GM12878 (cell line): ENCODE results near the gene MITF. TPM values are rescaled to one million over a fixed set of nuclear protein-coding genes. Genes with fewer than 3 reads are reported as not detected.
"Not testable (repeated sequence)": the region's sequence is repeated elsewhere in the genome, so short reads cannot be mapped to it uniquely, and the experiment has no call there.

Experiments
- ATAC-seq: fragments of 200-7000 bp; cut with Tn5 transposase; 3 replicates; pipeline ENCODE4 v1.9.1; 2020; ENCODE audit warnings: mild to moderate bottlenecking, moderate library complexity
- BruUV-seq: library from RNA; stranded (reverse); fragments of 400-500 nt; replicated peaks from 2 replicates; lab custom pipeline; 2021; lab: Mats Ljungman, UMichigan
- CTCF ChIA-PET: fragments of 300-600 bp; sonication (Branson Sonifier 250); formaldehyde crosslinking; extraction: SDS; loops from one replicate; lab custom pipeline; 2021; ENCODE audit warnings: inconsistent platforms; lab: Yijun Ruan, JAX
- POLR2A ChIA-PET: fragments of 350-600 bp; formaldehyde crosslinking; extraction: SDS; loops from one replicate; lab custom pipeline; 2021; ENCODE audit warnings: inconsistent platforms; lab: Charles Lee
- RAD21 ChIA-PET: fragments of 300-600 bp; sonication (Branson Sonifier 250); formaldehyde crosslinking; loops from one replicate; lab custom pipeline; 2023; ENCODE audit warnings: antibody characterized with exemption; ENCODE audit not compliant: unreplicated experiment; lab: Charles Lee
- SMC1A ChIA-PET: fragments of 300-600 bp; sonication (Branson Sonifier 250); formaldehyde crosslinking; loops from one replicate; lab custom pipeline; 2023; ENCODE audit not compliant: unreplicated experiment, uncharacterized antibody; lab: Charles Lee
- DNase-seq: peaks from one replicate; pipeline ENCODE4 v3.0.0-alpha.2; 2011; ENCODE audit warnings: low read depth, low spot score
- FAIRE-seq: peaks from 3 replicates; lab custom pipeline; 2011; peaks lifted over from hg19 to GRCh38; lab: Jason Lieb, UNC
- H2AFZ ChIP-seq: 2 replicates; pipeline ENCODE4 v1.6.0; 2011; ENCODE audit warnings: low read depth, low read length, control low read depth; ENCODE audit not compliant: control insufficient read depth
- H3K27ac ChIP-seq: 2 replicates; pipeline ENCODE4 v1.5.1; 2011; ENCODE audit warnings: control low read depth; ENCODE audit not compliant: control insufficient read depth, insufficient read depth
- H3K27me3 ChIP-seq, 2 experiments: replicated peaks in 1 of 2; 2 replicates each; pipeline versions ENCODE4 v1.6.0 to v1.6.1; 2011; ENCODE audit warnings: low read length in 1 of 2; ENCODE audit not compliant: control insufficient read depth in 2 of 2, insufficient read depth in 2 of 2
- H3K36me3 ChIP-seq, 2 experiments: 2 replicates each; pipeline ENCODE4 v1.5.1; 2011; ENCODE audit warnings: low read length in 1 of 2; ENCODE audit not compliant: control insufficient read depth in 2 of 2, insufficient read depth in 2 of 2
- H3K4me1 ChIP-seq: 2 replicates; pipeline ENCODE4 v1.6.1; 2011; ENCODE audit warnings: mild to moderate bottlenecking, low read length, moderate library complexity, mixed read lengths; ENCODE audit not compliant: control insufficient read depth, insufficient read depth
- H3K4me2 ChIP-seq: 2 replicates; pipeline ENCODE4 v1.6.0; 2011; ENCODE audit warnings: control low read depth; ENCODE audit not compliant: control insufficient read depth, insufficient read depth
- H3K4me3 ChIP-seq: fragments of 200-600 bp; sonication (generic); 2 replicates; pipeline ENCODE4 v1.5.1; 2016
- H3K79me2 ChIP-seq: 2 replicates; pipeline ENCODE4 v1.6.0; 2011; ENCODE audit warnings: low read length; ENCODE audit not compliant: control insufficient read depth, insufficient read depth
- H3K9ac ChIP-seq: 2 replicates; pipeline ENCODE4 v1.8.0; 2011; ENCODE audit warnings: low read length, control low read depth, mixed read lengths; ENCODE audit not compliant: control insufficient read depth, insufficient read depth
- H3K9me3 ChIP-seq: replicated peaks from 3 replicates; pipeline ENCODE4 v1.5.1; 2011; ENCODE audit warnings: mild to moderate bottlenecking, low read length; ENCODE audit not compliant: control insufficient read depth, insufficient read depth
- H4K20me1 ChIP-seq: 2 replicates; pipeline ENCODE4 v1.6.0; 2011; ENCODE audit not compliant: control insufficient read depth, insufficient read depth
- CTCF ChIP-seq, 3 experiments: IDR thresholded peaks in 2 of 3; conservative IDR thresholded peaks in 1 of 3; 2 replicates each; pipeline ENCODE4 v1.5.1; 2011; ENCODE audit warnings: low read depth in 3 of 3, low read length in 3 of 3, mild to moderate bottlenecking in 3 of 3, control low read depth in 2 of 3, moderate library complexity in 2 of 3, inconsistent platforms in 1 of 3, mixed read lengths in 1 of 3; ENCODE audit not compliant: control insufficient read depth in 2 of 3, insufficient read depth in 1 of 3; ENCODE audit errors: extremely low read depth in 1 of 3
- DPF2 ChIP-seq: fragments of 450-650 bp; IDR thresholded peaks from 2 replicates; pipeline ENCODE4 v1.6.1; 2017; ENCODE audit warnings: mild to moderate bottlenecking
- EGR1 ChIP-seq, 2 experiments: IDR thresholded peaks; 1 replicate in 1 of 2; 2 replicates in 1 of 2; pipeline ENCODE4 v1.6.1; 2011 to 2012; ENCODE audit warnings: low read depth in 2 of 2, low read length in 2 of 2, borderline replicate concordance in 1 of 2, mild to moderate bottlenecking in 1 of 2, moderate library complexity in 1 of 2
- SUPT20H ChIP-seq: IDR thresholded peaks from 2 replicates; pipeline ENCODE4 v1.6.1; 2011; ENCODE audit warnings: low read depth, mild to moderate bottlenecking, low read length, moderate library complexity, borderline replicate concordance; ENCODE audit not compliant: control insufficient read depth
- WRNIP1 ChIP-seq: IDR thresholded peaks from 2 replicates; pipeline ENCODE4 v1.6.1; 2011; ENCODE audit warnings: low read depth, low read length, improper control_type of control experiment, borderline replicate concordance
- ZNF207 ChIP-seq: fragments of 450-650 bp; IDR thresholded peaks from 2 replicates; pipeline ENCODE4 v1.6.1; 2014; ENCODE audit warnings: antibody characterized with exemption, mild to moderate bottlenecking, borderline replicate concordance
- ZNF687 ChIP-seq: fragments of 450-650 bp; IDR thresholded peaks from 2 replicates; pipeline ENCODE4 v1.6.1; 2017; ENCODE audit warnings: mild to moderate bottlenecking, moderate library complexity
- WGBS: methylation state at CpG from one replicate; pipeline ENCODE4 v1.1.6; 2016; ENCODE audit warnings: low lambda C conversion rate; ENCODE audit not compliant: insufficient replicate concordance, insufficient coverage; ENCODE audit errors: missing lambda C conversion rate; 5-methylcytosine and 5-hydroxymethylcytosine counted together
- in situ Hi-C: fragments of 300-500 bp; cut with MboI; formaldehyde crosslinking; loops from 9 replicates; pipeline ENCODE4 v1.14.3; 2018; ENCODE audit warnings: mixed read lengths
- intact Hi-C: fragments of 100-400 bp; cut with micrococcal nuclease; formaldehyde crosslinking; loops from one replicate; pipeline ENCODE4 v1.14.2; 2022; ENCODE audit not compliant: unreplicated experiment
- polyA plus RNA-seq, 11 experiments: library from polyadenylated mRNA; depleted of rRNA in 4 of 11; unstranded in 6 of 11; stranded (reverse) in 5 of 11; fragments of >200 nt; fragmentation: Nextera tagmentation in 4 of 11; fragmentation: Illumina TruSeq in 1 of 11; extraction: Ambion mirVana in 4 of 11; extraction: Trizol in 1 of 11; gene quantifications; 1 replicate in 1 of 11; 2 replicates in 10 of 11; pipeline versions ENCODE4 v1.2.1 to v1.2.3, GENCODE V29; 2011 to 2016; ENCODE audit warnings: inconsistent platforms in 2 of 11, missing spikeins in 2 of 11, low read depth in 1 of 11
- total RNA-seq, 4 experiments: library from RNA; depleted of rRNA in 3 of 4; stranded (reverse); fragments of >200 nt in 3 of 4; fragmentation: Illumina TruSeq in 1 of 4; extraction: Trizol in 1 of 4; gene quantifications; 2 replicates each; pipeline versions ENCODE4 v1.2.1 to v1.2.3, GENCODE V29; 2013 to 2021

Gene MITF
- total and polyA plus RNA-seq, 10 of the 15 experiments (the other 5 are each of a cell fraction or from before 2014, with no cell fraction given), result under 0.01 to 0.90 (median 0.06) TPM; not detected in 3

- TF ChIP-seq SUPT20H (no peak), EGR1 (IDR thresholded peaks at IDR 0.05; ENCODE audit: borderline replicate concordance in 1 of 2, low read depth in 2 of 2, low read length in 2 of 2) (no peak), ZNF207 (no peak), DPF2 (no peak), WRNIP1 (no peak)
Measured at GRCh38 chr3:69791106-69791505, 51.8 kb downstream of the MITF start (continued).

GRCh38 chr3:69791919-69792399, 52.7 kb downstream of the MITF start:
- POLR2A ChIA-PET, result no interaction called here
- RAD21 ChIA-PET, result interaction anchor here (1.0 kb wide), 1 partner anchor 120 kb away, joined by 3 read pairs; no protein-coding TSS in a partner anchor
- Histone ChIP-seq H3K4me3 (no peak overlapping the region), H3K9me3 (no peaks in the 10 kb centered on the region), H4K20me1 (no peaks in the 10 kb centered on the region), H3K4me2 (no peak overlapping the region), H3K36me3 (no peaks in the 10 kb centered on the region), H3K27me3 (no peaks in the 10 kb centered on the region), H3K4me1 (no peaks in the 10 kb centered on the region), H2AFZ (no peak overlapping the region), H3K79me2 (no peaks in the 10 kb centered on the region), H3K9ac (no peak overlapping the region), H3K27ac (no peak overlapping the region)
- DNase-seq (no peak), ATAC-seq (peak; percentile 34), FAIRE-seq (peak; percentile 73)
- 12% methylated on average over 3 of the region's 3 CpGs for WGBS
- SMC1A ChIA-PET, result interaction anchor here (0.8 to 1.2 kb wide), 2 partner anchors 28 to 101 kb away, joined by 3 to 5 read pairs; no protein-coding TSS in a partner anchor
- BruUV-seq, result no TSS peak
- in situ Hi-C loops, result no loop called here
- TF ChIP-seq CTCF (IDR thresholded peaks at IDR 0.05 in 2 of 3, conservative IDR thresholded peaks at IDR 0.05 in 1 of 3; ENCODE audit: control insufficient read depth in 2 of 3, extremely low read depth in 1 of 3, insufficient read depth in 1 of 3, low read depth in 3 of 3, low read length in 3 of 3) (peak in 2 of 3 experiments; percentile 7 to 29; a peak in 2 of 6 replicates), ZNF687 (no peak)
- CTCF ChIA-PET, result interaction anchor here (0.9 to 1.3 kb wide), 2 partner anchors 112 to 120 kb away, joined by 3 to 5 read pairs; no protein-coding TSS in a partner anchor
- intact Hi-C loops, result no loop called here

GRCh38 chr3:69796126-69796525, 56.9 kb downstream of the MITF start:
- CTCF ChIA-PET, result interaction anchor here (1.4 kb wide), 1 partner anchor 105 kb away, joined by 4 read pairs; no protein-coding TSS in a partner anchor
- H3K9me3 ChIP-seq, intact Hi-C loops, H3K36me3 ChIP-seq, DNase-seq, in situ Hi-C loops, FAIRE-seq, H3K4me3 ChIP-seq, H4K20me1 ChIP-seq, H2AFZ ChIP-seq, H3K27ac ChIP-seq, H3K4me1 ChIP-seq, H3K9ac ChIP-seq, SMC1A ChIA-PET, ATAC-seq, H3K4me2 ChIP-seq, H3K27me3 ChIP-seq, H3K79me2 ChIP-seq, BruUV-seq, RAD21 ChIA-PET: not testable (repeated sequence)
- WGBS, result 43% methylated on average over 3 of the region's 4 CpGs
- POLR2A ChIA-PET, result interaction anchor here (0.6 kb wide), 1 partner anchor 728 kb away, joined by 3 read pairs; no protein-coding TSS in a partner anchor
